ENCODE measurements around the gene ARHGAP32.
"Not testable (repeated sequence)": the region's sequence is repeated elsewhere in the genome, so short reads cannot be mapped to it uniquely, and the experiment has no call there.

Gene ARHGAP32

DNA sequence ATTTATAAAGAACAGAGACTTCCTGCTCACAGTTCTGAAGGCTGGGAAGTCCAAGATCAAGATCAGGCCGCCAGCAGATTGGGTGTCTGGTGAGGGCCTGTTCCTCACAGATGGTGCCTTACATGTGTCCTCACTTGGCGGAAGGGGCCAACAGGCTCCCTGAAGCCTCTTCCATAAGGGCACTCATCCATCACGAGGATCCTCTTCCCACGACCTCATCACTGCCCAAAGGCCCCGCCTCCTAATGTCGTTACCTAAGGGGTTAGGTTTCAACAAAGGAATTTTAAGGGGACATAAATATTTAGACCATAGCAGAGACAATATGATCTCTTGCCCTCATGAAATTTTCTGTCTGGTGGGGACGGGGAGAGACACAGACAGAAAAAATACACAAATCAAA is 268.0 kb downstream of the ARHGAP32 start:
- Mint-ChIP-seq H3K36me3 (ENCODE audit: insufficient read depth) (peaks cover 2% of the 10 kb centered on the region), H3K9me3 (no peaks in the 10 kb centered on the region), H3K4me3 (no peak overlapping the region), H3K4me1 (ENCODE audit: low read depth in 2 of 2) (peaks cover 8 to 10% of the 10 kb centered on the region in 2 donors), H3K27me3 (peaks cover 24 to 70% of the 10 kb centered on the region in 2 donors), H3K27ac (peak overlapping the region in 1 of 2 donors; percentile 60)
- DNase-seq, result no peak
- no peak for ATAC-seq (replicated peaks)

GRCh38 chr11:128921793-128922192 is 270.3 kb downstream of the ARHGAP32 start:
- peaks cover 32 to 78% of the 10 kb centered on the region in 2 donors for H3K27me3 Mint-ChIP-seq
- DNase-seq, result no peak
- peaks cover 4% of the 10 kb centered on the region for H3K36me3 Mint-ChIP-seq (ENCODE audit: insufficient read depth)
- no peak overlapping the region for H3K4me3 Mint-ChIP-seq
- H3K9me3 Mint-ChIP-seq, result no peaks in the 10 kb centered on the region
- ATAC-seq (replicated peaks), result no peak
- H3K27ac Mint-ChIP-seq, result no peak overlapping the region
- peaks cover 0 to 7% of the 10 kb centered on the region in 2 donors for H3K4me1 Mint-ChIP-seq (ENCODE audit: low read depth in 2 of 2)

DNA sequence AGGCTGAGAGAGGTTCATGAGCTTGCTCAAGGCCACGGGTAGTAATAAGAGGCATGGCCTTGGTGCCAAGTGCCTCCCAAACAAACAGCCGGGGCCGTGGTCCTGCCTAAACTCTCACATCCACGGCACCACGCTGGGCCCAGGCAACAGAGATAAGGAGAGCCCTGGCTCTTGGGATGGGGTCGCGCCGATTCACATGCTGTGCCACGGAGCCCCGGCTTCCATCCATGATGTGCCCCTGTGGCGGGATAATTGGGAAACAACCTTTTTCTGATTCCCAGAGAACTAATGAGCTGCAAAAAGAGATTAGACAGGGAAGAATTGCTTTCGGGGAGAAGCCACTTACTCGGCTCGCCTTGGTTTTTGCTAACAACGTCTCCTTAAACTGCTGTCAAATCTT is 271.5 kb downstream of the ARHGAP32 start:
- H3K27me3 Mint-ChIP-seq, result peaks cover 40 to 84% of the 10 kb centered on the region in 2 donors

GRCh38 chr11:128919635-128920034 is 272.5 kb downstream of the ARHGAP32 start:
- H3K27ac Mint-ChIP-seq; DNase-seq; H3K9me3 Mint-ChIP-seq; H3K4me3 Mint-ChIP-seq; H3K4me1 Mint-ChIP-seq (ENCODE audit: low read depth in 2 of 2); ATAC-seq (replicated peaks); H3K36me3 Mint-ChIP-seq (ENCODE audit: insufficient read depth): not testable (repeated sequence)
- H3K27me3 Mint-ChIP-seq, result peaks cover 47 to 85% of the 10 kb centered on the region in 2 donors

More for the DNA sequence above, 271.5 kb downstream of the ARHGAP32 start:
- no peak overlapping the region for H3K27ac Mint-ChIP-seq
- H3K4me3 Mint-ChIP-seq, result no peak overlapping the region
- H3K9me3 Mint-ChIP-seq, result peaks cover 0 to 5% of the 10 kb centered on the region in 2 donors
- peaks cover 4% of the 10 kb centered on the region for H3K36me3 Mint-ChIP-seq (ENCODE audit: insufficient read depth)
- peaks cover 0 to 7% of the 10 kb centered on the region in 2 donors for H3K4me1 Mint-ChIP-seq (ENCODE audit: low read depth in 2 of 2)
- DNase-seq (no peak), ATAC-seq (replicated peaks) (no peak)

DNA sequence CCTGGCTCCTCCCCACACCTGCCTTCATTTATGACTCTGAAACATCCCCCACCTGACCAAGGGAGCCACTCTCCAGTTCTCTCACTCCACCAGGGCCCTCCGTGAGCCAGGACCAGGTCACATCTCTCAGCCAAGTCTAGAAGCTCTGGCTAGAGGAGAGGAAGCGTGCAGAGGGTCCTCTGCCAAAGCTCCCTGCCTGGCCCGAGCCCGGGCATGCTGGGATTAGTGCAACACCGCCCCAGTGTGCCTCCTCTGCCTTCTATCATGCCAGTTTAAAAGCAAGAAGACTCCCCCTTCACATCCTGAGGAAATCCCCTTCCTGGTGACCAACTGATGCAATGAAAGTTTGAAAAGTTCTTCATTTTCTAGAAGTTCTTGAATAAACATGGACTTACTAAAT is 272.9 kb downstream of the ARHGAP32 start:
- Mint-ChIP-seq H3K36me3 (ENCODE audit: insufficient read depth) (peaks cover 4% of the 10 kb centered on the region), H3K27me3 (peaks cover 44 to 85% of the 10 kb centered on the region in 2 donors), H3K27ac (no peak overlapping the region), H3K4me1 (ENCODE audit: low read depth in 2 of 2) (peaks cover 0 to 7% of the 10 kb centered on the region in 2 donors), H3K9me3 (peaks cover 0 to 5% of the 10 kb centered on the region in 2 donors), H3K4me3 (no peak overlapping the region)
- DNase-seq (no peak), ATAC-seq (replicated peaks) (no peak)

DNA sequence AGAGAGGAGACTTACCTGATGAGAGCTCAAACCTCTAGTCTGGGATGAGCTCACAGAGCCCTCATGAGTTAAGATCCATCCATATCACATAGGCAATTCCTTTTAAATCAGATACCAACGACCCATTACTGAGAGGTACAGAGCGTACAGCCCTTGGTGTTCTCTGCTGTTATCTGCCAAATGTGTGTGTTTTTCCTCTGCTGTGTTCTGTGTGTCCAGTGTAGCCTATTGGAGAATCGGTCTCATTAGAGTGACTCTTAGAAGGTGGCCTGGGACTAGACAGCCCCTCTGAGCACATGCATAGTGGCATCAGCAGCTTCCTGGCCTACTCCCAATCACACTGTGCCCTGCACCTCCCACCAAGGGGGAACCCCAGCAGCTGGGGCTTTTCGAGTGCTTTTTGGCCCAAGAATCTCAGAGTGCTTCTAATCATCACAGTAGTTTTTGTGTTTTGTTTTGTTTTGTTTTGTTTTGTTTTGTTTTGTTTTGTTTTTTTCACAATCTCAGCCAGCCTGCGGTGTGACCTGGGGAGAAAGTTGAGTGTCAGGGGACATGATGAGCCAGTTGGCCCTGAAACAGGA is 274.9 kb downstream of the ARHGAP32 start:
- peaks cover 47 to 93% of the 10 kb centered on the region in 2 donors for H3K27me3 Mint-ChIP-seq
- peaks cover 0 to 7% of the 10 kb centered on the region in 2 donors for H3K4me1 Mint-ChIP-seq (ENCODE audit: low read depth in 2 of 2)
- peak overlapping the region in 1 of 2 donors; percentile 59 for H3K4me3 Mint-ChIP-seq
- peaks cover 0 to 5% of the 10 kb centered on the region in 2 donors for H3K9me3 Mint-ChIP-seq
- H3K36me3 Mint-ChIP-seq (ENCODE audit: insufficient read depth), result peaks cover 4% of the 10 kb centered on the region
- DNase-seq (no peak), ATAC-seq (replicated peaks) (peak; percentile 48)
- peak overlapping the region in 1 of 2 donors; percentile 59 for H3K27ac Mint-ChIP-seq

DNA sequence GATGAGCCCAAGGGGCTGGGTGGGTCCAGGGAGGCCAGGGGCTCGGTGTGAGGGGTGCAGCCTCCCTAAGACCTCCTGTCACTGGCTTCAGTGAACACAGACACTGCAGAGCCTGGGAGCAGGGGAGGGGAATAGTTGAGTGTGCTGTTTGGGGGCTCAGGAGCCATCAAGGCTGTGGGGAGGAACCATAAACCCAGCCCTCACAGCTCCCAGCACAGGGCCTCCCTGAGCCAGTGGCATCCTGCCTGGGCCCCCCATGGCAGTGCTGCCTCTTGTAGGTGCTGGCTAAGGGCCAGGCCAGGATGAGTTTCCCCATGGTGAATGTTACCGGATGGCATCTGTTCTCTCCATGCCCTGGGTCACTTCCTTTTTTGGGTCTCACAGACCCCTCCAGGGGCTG is 275.4 kb downstream of the ARHGAP32 start:
- H3K9me3 Mint-ChIP-seq, result peaks cover 0 to 5% of the 10 kb centered on the region in 2 donors
- H3K4me1 Mint-ChIP-seq (ENCODE audit: low read depth in 2 of 2), result peaks cover 0 to 7% of the 10 kb centered on the region in 2 donors
- H3K4me3 Mint-ChIP-seq, result no peak overlapping the region
- no peak overlapping the region for H3K27ac Mint-ChIP-seq
- ATAC-seq (replicated peaks) (no peak), DNase-seq (no peak)
- peaks cover 47 to 94% of the 10 kb centered on the region in 2 donors for H3K27me3 Mint-ChIP-seq
- peaks cover 4% of the 10 kb centered on the region for H3K36me3 Mint-ChIP-seq (ENCODE audit: insufficient read depth)

DNA sequence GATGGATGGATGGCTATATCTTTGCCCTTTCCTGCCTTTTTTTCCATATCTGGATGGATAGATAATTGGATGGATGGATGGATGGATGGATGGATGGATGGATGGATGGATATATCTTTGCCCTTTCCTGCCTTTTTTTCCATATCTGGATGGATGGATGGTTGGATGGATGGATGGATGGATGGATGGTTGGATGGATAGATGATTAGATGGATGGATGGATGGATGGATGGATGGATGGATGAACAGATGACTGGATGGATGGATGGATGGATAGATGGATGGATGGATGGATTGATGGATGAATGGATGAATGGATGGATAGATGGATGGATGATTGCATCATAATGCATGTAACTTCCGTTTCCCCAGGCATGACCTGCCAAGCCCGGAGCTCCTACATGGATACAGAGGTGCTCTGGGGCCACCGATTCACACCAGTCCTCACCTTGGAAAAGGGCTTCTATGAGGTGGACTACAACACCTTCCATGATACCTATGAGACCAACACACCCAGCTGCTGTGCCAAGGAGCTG is 276.0 kb downstream of the ARHGAP32 start:
- Mint-ChIP-seq H3K4me3 (no peak overlapping the region), H3K27ac (no peak overlapping the region), H3K9me3 (peaks cover 0 to 5% of the 10 kb centered on the region in 2 donors), H3K27me3 (peaks cover 46 to 94% of the 10 kb centered on the region in 2 donors), H3K4me1 (ENCODE audit: low read depth in 2 of 2) (peaks cover 0 to 7% of the 10 kb centered on the region in 2 donors), H3K36me3 (ENCODE audit: insufficient read depth) (peaks cover 4% of the 10 kb centered on the region)
- no peak for DNase-seq
- ATAC-seq (replicated peaks), result no peak

- Mint-ChIP-seq H3K4me1 (ENCODE audit: low read depth in 2 of 2) (peaks cover 0 to 7% of the 10 kb centered on the region in 2 donors), H3K27ac (no peak overlapping the region), H3K9me3 (peaks cover 0 to 5% of the 10 kb centered on the region in 2 donors), H3K27me3 (peaks cover 36 to 93% of the 10 kb centered on the region in 2 donors), H3K36me3 (ENCODE audit: insufficient read depth) (peaks cover 4% of the 10 kb centered on the region), H3K4me3 (no peak overlapping the region)
- DNase-seq (no peak), ATAC-seq (replicated peaks) (no peak)
Observed at GRCh38 chr11:128915149-128915521, 277.0 kb downstream of the ARHGAP32 start.
